ENCODE results near the gene ATXN10. TPM values are rescaled to one million over a fixed set of nuclear protein-coding genes. Genes with fewer than 3 reads are reported as not detected.

Gene ATXN10
- total and polyA plus RNA-seq, 3 donors from 2014 or later, result 171 to 204 (median 176) TPM

GRCh38 chr22:45684752-45685574 lies 13.3 kb downstream of the ATXN10 start:
- Histone ChIP-seq H3K36me3 (ENCODE audit: low read depth, missing control alignments) (no peaks in the 10 kb centered on the region), H3K4me3 (no peak overlapping the region), H3K4me1 (peaks cover 44% of the 10 kb centered on the region), H3K27me3 (no peaks in the 10 kb centered on the region), H3K27ac (no peak overlapping the region), H3K9me3 (no peaks in the 10 kb centered on the region)
- TF ChIP-seq POLR2A (IDR thresholded peaks at IDR 0.05) (no peak), CTCF (IDR thresholded peaks at IDR 0.05) (no peak)
- intact Hi-C loops (cut with DNase I; ENCODE audit: low total_unique reads), result no loop called here
- DNase-seq, result no peak
- 88 to 89% methylated on average over 5 of the region's 5 CpGs for WGBS, 2 donors

- peak; percentile 33 for DNase-seq
- peaks cover 44% of the 10 kb centered on the region for H3K4me1 ChIP-seq
- H3K27ac ChIP-seq, result peak overlapping the region in 1 of 2 donors; percentile 34
- WGBS, 2 donors, result 56 to 57% methylated on average over 2 of the region's 2 CpGs
- H3K9me3 ChIP-seq, result no peaks in the 10 kb centered on the region
- no peaks in the 10 kb centered on the region for H3K27me3 ChIP-seq
- intact Hi-C loops (cut with DNase I; ENCODE audit: low total_unique reads), result no loop called here
- no peaks in the 10 kb centered on the region for H3K36me3 ChIP-seq (ENCODE audit: low read depth, missing control alignments)
- H3K4me3 ChIP-seq, result no peak overlapping the region
- no peak for TF ChIP-seq CTCF (IDR thresholded peaks at IDR 0.05)
Measured at GRCh38 chr22:45686004-45686403, 14.4 kb downstream of the ATXN10 start.

GRCh38 chr22:45686836-45687235 lies 15.2 kb downstream of the ATXN10 start:
- 65 to 69% methylated on average over 5 of the region's 5 CpGs for WGBS, 2 donors
- Histone ChIP-seq H3K4me1 (peaks cover 44% of the 10 kb centered on the region), H3K4me3 (no peak overlapping the region)

GRCh38 chr22:45688600-45689080 lies 17.0 kb downstream of the ATXN10 start:
- TF ChIP-seq CTCF (IDR thresholded peaks at IDR 0.05) (no peak), POLR2A (IDR thresholded peaks at IDR 0.05) (no peak)
- H3K27me3 ChIP-seq, result no peaks in the 10 kb centered on the region
- no peaks in the 10 kb centered on the region for H3K36me3 ChIP-seq (ENCODE audit: low read depth, missing control alignments)
- no peak for DNase-seq
- no peaks in the 10 kb centered on the region for H3K9me3 ChIP-seq
- H3K4me3 ChIP-seq, result no peak overlapping the region
- peaks cover 44% of the 10 kb centered on the region for H3K4me1 ChIP-seq
- intact Hi-C loops (cut with DNase I; ENCODE audit: low total_unique reads), result no loop called here
- 43 to 49% methylated on average over 4 of the region's 4 CpGs for WGBS, 2 donors
- H3K27ac ChIP-seq, result no peak overlapping the region

More at GRCh38 chr22:45686836-45687235, 15.2 kb downstream of the ATXN10 start:
- no peak for DNase-seq
- no peaks in the 10 kb centered on the region for H3K9me3 ChIP-seq
- H3K36me3 ChIP-seq (ENCODE audit: low read depth, missing control alignments), result no peaks in the 10 kb centered on the region
- no peak for TF ChIP-seq CTCF (IDR thresholded peaks at IDR 0.05)
- TF ChIP-seq POLR2A (IDR thresholded peaks at IDR 0.05), result no peak
- H3K27me3 ChIP-seq, result no peaks in the 10 kb centered on the region
- H3K27ac ChIP-seq, result peak overlapping the region in 1 of 2 donors; percentile 34
- intact Hi-C loops (cut with DNase I; ENCODE audit: low total_unique reads), result no loop called here
